ENCODE data around the gene PLPPR1.
"Not testable (repeated sequence)": the region's sequence is repeated elsewhere in the genome, so short reads cannot be mapped to it uniquely, and the experiment has no call there.

PLPPR1 gene

DNA sequence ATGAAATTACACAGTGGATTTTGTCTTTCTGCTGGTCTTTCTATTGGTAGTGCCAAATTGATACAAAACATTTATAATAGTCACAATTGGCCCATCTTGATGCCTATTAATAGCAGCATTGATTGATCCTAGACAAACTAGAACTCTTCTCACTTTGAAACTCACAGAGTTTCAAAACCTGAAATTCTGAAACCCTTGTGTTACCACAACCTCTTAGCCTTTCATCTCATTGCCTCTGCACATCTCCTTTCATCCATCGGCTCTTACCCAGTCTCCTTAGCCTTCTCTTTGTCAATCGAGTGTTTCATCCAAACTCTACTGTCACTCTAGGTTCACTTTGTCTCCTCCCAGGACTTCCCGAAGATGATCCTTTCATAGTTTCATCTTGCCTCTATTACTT, 22.1 kb downstream of the PLPPR1 start:
- DNase-seq = no peak

DNA sequence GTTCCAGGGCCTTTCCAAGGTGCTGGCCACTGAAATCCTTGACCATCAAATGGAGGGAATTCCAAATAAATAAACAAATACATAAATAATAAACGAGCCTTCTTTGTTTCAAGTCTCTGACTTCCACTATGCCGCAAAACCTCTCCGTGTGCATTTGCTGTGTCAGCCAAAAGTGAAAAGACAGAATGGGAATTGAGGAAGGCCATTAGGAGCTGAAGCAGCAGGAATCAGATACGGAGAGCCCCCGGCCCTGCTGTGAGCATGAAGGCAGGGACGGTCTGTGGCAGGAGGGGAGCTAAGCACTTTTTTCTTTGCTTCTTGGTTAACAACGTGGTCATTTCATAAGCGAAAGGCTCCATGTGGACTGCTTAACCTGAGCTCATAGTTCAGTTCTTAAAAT, 26.1 kb downstream of the PLPPR1 start:
- no peak for DNase-seq

DNA sequence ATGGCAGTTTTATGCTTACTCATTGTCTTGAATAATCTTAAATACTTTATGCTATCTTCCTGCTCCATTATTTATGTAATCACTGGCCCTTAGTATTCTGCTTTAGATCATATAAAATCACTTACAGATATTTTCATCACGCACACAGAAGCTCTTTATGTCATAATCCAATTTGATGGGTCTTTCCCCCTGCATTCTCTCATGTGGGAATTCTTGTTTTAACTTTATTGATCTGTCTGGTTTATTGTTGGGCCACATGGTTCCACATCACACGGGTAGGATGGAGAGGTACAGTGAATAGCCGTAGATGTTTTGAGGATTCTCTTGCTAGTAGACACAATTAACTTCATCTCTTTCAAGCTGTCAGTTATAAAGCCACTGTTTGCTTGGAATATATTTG, 27.0 kb downstream of the PLPPR1 start:
- DNase-seq = no peak

DNA sequence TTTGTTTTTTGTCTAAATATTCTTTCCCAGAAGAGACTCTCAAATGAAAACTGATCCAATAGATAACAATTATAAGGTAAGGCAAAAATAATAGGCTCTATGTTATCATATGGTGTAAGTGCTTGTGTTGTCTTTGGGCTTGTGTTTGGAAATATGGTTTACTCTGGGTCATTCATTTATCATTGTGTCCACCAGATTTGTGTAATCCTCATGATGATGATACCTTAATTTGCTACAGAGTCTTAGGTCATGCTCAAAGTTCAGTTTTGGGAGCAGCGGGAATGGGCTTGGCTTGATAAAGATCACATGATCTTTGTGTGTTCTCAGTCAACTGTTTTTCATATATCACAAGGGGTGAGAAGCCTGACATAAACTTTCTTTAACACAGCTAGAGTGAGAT, 34.2 kb downstream of the PLPPR1 start:
- no peak for DNase-seq

DNA sequence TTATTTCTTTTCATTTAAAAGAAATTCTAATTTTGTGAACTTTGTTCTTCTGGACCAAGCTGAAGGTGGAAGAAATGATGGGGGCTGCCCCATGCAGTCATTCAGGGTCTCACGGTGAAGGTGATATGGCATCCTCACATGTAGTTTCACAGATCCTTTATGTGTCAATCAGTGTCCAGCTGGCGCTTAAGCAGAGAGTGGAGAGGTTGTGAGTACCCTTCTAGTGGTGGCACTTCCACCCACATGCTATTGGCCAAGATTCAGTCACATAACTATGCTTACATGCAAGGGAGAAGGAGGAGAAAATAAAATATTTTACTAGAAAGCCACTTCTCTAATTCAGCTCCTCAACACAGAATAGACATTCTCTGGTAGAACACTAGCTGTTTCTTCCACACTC, 34.7 kb downstream of the PLPPR1 start:
- no peak for DNase-seq

DNA sequence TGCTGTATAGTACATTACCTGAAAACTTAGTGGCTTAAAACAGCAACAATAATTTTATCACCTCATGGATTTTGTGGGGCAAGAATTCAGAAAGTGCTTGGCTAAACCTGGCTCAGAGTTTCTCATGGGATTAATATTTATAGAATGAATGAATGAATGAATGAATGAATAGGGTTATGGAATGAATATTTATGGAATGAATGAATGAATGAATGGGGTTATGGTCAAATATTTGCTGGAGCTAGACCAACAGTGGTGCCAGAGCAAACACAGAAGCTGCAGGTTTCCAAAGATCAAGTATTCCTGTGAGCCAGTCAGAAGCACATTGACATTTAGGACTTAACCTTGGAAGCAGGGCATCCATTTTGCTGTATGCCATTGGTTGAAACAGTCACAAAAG, 35.7 kb downstream of the PLPPR1 start:
- DNase-seq = no peak

DNA sequence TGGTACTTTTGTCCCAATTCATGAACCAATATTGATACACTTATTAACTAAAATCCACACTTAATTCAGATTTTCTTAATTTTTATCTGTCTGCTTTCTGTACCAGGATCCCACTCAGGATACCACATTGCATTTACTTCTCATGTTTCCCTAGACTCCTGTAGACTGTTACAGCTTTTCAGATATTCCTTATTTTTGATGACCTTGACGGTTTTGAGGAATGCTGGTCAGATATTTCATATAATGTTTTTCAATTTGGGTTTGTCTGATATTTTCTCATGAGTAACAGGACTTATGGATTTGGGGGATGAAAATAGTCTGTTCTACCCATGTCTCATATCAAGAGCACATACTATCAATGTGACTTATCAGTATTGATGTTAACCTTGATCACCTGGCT, 37.4 kb downstream of the PLPPR1 start:
- DNase-seq = no peak

DNA sequence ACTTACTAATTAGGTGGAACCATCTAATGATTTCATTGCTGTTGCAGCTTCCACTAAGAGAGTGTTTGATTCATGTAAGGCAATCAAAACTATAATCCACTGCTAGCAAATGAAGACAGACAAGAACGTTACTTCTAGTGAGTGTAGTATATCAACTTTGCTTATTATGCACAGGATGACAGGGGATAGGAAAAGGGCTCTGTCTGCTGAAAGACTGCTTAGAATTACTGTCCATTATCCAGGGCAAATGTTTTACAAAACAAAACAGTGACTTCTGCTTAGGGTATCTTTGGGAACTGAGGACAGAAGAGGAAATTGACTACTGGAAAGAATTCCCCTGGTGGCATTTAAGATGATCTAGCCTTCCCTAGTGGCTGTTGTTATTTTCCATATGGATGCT, 40.2 kb downstream of the PLPPR1 start:
- no peak for DNase-seq

DNA sequence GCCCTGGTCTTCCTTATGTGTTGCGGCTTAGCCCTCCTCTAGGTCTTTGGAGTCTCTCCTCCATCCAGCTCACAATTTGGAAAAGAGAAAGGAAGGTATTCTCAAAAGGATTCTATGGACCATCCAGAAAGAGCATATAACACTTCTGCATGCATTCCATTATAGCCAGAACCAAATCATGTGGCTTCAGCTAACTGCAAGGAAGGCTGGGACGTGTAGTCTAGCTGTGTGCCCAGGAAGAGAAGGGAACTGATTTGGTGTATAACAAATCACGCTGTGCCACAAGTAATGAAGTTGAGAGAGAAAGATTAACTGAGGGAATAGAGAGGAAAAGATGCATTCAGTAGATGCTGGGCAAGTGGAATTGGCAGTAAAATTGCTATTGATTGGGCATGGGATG, 43.7 kb downstream of the PLPPR1 start:
- DNase-seq = no peak

DNA sequence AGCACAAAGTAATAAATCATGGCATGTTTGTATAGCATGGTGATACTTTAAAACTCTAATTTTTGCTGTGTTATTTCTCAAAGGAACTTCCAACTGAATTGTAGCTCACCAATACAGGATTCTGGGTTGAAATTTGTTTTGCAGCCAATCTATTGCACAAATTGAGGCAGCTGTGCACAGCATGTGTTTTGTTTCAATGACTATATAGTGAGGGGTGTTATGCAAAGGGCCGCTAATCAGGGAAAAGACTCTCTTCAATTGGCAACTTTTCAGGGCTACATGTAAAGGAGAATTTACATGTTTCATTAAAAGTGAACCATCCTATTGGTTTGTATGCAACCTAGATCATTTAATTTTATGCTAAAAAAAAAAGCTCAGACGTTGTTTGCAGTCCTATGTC, 44.6 kb downstream of the PLPPR1 start:
- DNase-seq = no peak

DNA sequence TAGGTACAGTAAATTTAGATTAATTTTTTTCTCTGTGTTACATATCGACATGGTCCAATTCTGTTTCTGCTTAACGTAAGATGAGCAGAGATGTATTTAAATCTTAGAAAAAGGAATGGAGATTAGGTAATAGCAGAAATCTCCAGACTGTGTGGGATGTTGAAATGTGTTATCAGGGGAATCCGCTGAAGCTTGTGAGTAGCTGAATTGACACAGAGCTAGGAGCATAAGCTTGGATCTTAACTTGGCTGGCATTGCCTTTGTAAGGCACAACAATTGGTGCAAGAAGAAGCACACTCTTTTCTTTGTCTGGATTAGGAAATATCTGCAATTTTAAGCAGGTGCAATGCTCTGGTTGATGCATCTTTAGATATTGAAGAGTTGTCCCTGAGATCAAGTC, 53.1 kb downstream of the PLPPR1 start:
- DNase-seq = no peak

DNA sequence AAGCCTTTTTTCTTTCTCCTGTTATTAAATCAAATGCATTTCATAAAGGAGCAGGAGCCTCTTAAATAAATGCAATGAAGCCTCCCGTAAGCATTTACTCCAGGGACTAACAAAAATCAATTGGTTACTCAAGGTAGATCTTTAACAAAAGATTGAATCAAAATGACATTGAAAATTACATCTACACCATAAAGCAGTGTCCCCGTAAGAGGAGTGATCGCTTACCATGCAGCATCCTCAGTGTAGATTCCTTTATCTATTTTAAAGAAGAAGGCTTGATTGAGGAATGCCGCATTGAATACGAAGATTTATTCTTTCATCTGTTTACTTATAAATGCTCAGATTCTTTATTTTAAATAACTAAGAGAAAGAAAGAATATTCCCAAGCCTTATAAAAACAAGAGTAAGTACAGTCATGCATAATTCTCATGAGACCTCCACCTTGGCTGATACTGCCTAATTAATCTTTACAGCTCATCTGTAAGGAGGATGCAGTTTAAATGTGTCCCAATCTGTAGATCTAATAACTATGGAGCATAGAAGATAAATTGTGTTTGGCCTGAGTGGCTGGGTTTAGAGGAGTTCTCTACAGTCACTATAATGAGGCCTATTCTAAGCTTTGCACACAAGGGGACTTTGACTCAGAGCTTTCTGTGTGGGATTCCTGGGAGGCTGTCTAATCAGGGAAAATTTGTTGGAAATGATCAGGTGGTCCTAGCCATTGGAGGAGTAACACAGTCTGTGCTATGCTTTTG, 55.1 kb downstream of the PLPPR1 start:
- no peak for DNase-seq

DNA sequence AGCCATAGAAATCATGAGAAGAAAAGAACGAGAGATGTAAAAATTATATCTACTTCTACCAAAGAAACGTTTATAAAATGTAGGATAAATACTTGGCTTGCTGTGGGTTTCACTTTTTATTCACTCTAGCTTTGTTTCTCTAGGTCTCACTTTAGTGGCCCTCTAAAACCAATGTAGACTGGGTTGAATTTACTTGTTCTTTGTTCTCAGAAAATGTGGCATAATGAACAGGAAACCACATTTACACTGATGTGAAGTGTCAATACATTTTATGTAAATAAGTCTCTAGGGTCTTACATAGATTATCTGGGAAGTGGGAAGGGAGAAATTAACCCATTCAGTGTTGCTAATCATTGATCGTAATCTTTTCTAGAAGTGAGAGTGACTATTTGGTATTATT, 58.9 kb downstream of the PLPPR1 start:
- no peak for DNase-seq

DNA sequence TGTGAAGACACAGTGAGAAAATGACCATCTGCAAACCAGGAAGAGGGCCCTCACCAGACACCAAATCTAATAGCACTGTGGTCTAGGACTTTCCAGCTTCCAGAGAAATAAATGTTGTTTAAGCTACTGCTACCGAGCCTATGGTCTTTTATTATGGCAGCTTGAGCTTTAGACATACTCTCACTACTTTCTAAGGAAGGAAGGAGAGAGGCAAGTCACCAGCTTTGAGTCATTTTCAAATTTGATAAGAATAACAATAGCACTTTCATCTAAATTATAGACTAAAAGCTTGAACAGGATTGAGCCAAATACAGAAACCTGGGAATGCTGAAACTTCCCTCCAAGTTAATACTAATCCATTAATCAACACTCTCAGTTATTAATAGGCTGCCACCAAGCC, 64.4 kb downstream of the PLPPR1 start:
- no peak for DNase-seq

DNA sequence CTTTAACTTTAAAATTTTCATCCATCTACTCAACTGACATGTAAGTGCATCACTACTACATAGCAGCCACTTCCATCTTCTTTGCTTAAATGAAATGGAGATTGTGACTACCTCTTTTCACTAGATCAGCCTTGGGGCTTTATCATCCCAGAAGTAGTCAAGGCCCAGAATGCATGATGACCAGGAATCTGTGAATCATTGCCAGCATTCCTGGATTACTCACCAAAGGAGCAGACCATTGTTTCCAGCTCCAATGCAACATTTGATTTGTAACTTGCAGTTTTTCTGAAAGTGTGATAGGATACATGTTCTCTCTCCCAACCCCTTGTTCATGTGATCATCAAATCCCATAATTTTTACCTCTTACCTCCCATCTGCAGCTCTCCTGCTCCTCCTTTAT, 65.1 kb downstream of the PLPPR1 start:
- no peak for DNase-seq

DNA sequence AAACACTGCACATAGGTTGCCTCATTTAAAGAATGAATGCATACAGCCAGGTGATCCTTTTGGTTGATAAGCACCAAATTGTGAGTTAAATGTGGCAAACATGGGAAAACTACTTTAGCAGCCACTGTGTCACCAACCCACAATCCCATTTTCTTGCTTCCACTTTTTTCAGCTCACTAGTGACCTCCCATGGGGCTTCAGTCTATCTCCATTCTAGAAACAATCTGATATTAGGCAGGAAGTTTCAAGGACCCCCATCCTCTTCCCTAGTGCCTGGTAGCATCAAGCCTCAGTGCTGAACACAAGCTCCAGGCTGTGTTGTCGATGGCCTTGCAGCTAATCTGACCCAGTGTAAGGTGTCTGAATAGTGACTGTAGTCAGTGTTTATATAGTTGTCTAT, 66.2 kb downstream of the PLPPR1 start:
- DNase-seq = no peak

DNA sequence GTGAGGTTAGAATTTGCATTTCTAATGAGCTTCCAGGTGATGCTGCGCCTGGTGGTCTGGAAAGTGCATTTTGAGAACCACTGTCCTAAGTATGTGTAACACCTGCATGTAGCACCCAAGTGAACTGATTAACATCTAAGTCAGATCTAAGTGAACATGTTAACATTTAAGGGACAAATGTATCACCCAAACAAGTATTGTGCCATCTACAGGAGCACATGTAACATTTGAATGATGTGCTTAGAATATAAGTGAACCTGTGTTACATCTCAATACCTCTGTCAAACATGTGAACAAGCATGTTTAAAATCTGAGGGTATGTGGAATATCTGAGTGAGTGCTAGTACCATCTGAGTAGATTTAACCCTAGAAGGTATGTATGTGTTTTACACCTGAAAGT, 68.7 kb downstream of the PLPPR1 start:
- no peak for DNase-seq

DNA sequence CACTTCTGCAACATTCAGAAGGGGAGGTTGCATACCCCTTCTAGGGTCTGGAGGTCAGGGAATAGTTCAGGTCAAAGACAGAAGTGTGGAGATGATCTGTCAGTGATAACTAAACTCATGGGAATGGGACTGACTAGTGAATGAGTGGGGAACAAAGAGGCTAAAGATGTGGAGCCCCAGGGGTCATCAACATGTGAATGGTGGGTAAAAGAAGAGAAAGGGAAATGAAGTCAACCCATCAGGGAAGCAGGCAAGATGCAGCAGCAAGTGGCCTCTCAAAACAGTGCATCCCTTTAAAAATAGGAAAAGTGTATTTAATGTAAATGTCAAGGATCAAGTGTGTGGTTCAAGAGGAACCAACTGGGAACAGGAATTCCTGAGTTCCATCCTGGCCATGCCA, 69.9 kb downstream of the PLPPR1 start:
- no peak for DNase-seq

DNA sequence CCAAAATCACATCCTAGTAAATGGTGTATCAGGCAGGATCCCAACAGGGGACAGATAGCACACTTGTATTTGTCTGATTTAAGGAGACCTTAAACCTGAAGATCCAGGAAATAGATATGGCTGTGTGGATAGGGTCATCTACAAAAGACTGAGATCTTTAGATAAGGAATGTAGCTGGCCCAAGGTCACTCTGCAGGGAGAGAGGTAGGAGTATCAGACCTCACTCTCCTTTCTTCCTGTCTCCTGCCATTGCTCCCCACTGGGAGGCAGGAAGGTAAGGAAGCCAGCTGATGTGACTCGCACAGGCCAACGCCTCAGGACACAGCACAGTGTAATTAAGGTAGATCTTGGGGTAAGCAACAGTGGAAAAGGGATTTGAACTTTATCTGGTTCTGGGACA, 85.8 kb downstream of the PLPPR1 start:
- no peak for DNase-seq

DNA sequence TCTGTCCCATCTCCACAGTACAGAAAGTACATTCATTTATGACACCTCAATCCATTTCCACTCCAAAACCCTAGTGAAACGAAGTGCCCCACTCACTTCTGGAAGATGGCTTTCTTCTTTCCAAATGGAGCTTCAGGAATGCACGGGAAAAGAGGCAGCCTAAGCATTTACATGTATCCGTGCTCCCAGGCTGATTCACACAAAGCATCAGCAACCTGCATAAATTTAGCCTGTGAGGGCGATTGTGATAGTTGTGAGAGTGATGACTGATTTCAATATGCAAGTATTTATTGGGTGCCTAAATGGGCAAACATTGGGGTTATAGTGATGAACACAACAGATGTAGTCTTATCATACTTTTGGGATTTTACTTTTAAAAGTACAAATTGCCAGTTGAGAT, 86.6 kb downstream of the PLPPR1 start:
- no peak for DNase-seq

DNA sequence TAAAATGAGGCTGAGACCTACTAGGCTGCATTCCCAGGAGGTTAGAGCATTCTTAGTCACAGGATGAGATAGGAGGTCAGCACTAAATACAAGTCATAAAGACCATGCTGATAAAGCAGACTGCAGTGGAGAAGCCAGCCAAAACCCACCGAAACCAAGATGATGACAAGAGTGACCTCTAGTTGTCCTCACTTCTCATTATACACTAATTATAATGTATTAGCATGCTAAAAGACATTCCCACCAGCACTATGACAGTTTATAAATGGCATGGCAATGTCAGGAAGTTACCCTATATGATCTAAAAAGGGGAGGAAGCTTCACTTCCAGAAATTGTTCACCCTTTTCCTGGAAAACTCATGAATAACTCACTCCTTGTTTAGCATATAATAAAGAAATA, 88.6 kb downstream of the PLPPR1 start:
- no peak for DNase-seq

DNA sequence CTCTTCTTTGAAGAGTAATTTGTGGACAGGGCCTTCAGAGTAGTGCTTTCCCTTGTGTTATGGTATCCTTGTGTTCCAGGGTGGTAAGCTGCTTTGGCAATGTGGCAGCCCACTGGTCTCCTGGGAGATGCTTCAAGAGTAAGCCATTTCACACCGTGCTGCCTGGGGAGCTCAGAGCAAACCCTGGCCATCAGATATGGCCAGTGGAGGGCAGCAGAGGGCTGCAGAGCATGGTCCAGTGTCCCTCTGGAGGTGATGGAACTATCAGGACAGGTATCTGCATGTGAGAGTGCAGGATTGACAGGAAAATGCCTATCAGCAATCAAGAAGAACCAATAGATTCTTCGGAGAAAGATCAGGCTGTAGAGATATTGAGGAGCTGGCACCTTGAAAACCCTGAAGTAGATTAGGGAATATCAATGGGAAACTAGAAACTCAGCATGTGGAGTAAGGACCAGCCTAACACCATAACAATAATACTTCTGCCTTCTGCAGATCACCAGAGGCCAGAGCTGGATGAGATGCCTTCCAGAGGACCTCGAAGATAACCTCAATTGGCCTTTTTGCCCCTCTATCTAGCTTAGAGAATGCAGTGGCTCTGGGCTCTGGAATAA, 90.8 kb downstream of the PLPPR1 start:
- no peak for DNase-seq

DNA sequence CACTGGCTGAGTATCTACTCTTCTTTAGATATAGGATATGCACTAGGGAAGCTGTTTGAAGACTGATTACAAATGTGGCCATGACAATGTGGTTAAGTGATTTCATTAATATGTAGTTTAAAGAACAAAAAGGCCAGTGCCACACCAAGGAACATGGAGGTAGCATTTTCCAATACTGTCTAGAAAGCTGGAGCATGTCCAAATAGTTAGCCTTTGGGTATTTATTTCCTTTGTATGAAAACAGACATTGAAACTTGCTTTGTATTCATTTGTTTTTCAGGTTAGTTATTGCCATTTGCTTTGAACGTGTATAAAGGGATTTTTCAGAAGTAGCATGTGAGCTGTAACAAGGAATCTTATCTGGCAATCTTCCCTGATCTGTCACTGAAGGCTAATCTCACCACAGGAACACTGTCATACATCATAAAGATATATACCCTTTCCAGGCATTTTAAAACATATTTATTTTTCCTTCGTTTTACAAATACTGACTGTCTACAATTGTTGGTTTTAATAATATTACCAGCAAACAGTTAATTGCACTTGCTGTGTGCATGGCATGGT, 93.4 kb downstream of the PLPPR1 start:
- DNase-seq = no peak

DNA sequence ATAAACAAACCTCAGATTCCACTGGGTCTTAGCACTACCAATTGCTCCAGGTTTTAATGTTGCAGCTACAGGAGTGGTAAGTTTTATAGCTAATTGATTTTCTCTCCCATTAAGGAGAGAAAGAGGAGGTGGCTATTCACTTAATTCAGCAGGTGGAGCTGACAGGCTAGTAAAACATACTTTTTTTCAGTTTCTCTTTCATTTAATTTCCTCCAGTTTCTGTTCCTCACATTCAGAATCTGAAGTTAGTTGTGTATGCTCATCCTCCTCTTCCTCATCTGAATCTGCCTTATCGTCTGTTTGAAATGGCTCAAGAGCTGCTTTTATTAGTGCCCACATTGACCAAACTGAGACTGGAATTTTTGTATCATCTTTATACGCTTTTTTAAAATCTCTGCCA, 98.0 kb downstream of the PLPPR1 start:
- DNase-seq = no peak

DNA sequence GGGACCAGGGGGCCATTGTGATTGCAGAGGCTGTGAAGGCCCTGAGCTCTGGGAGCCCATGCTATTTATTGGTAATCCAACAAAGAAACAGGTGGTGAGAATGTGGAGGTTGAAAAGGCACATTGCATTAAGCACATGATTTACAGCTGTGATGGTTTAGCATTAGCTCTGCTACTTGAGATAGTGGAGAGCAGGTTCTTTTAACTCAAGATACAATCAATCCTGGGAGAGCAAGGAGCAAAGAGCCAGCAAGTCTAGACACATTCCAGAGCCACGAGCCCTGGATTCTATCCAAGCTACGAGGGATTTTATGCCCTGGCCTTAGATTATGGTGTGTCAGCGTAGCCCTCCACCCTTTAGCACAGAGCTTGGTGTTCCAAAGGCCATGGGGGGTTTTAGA, 98.8 kb downstream of the PLPPR1 start:
- DNase-seq = not testable (repeated sequence)

All from CD4-positive, alpha-beta T cell treated with Interleukin-1 beta for 1 hour (primary cell).